ENCODE data around the gene GAREM1. TPM values are rescaled to one million over a fixed set of nuclear protein-coding genes. Genes with fewer than 3 reads are reported as not detected.

GAREM1 gene
- total RNA-seq, 1 donor from 2014 or later = 8.7 TPM

DNA sequence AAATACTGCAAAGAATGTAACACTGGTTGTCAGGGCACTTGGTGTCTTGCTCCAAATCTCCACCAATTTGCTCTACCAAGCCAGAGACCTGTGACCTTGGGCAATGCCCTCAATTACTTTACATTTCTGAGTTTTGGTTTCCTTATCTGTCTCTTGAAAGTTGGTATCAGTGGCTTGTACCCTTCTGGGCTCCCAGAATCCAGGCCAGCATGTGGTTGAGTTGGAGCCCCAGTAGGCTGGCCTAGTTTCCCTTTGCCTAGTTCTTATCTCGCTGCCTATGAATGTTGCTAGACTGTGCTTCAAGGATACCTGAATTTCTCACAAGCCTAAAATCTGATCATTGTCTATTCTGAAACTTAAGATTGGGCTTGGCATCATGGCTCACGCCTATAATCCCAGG lies 254.3 kb downstream of the GAREM1 start:
- Mint-ChIP-seq H3K27ac (ENCODE audit: unreplicated experiment) (no peak overlapping the region), H3K36me3 (ENCODE audit: unreplicated experiment) (no peaks in the 10 kb centered on the region), H3K9me3 (ENCODE audit: unreplicated experiment) (no peaks in the 10 kb centered on the region), H3K4me1 (ENCODE audit: low read depth, unreplicated experiment) (no peaks in the 10 kb centered on the region), H3K4me3 (ENCODE audit: unreplicated experiment) (no peak overlapping the region), H3K27me3 (ENCODE audit: unreplicated experiment) (peaks cover 2% of the 10 kb centered on the region)
- TF ChIP-seq, protein P1, sequence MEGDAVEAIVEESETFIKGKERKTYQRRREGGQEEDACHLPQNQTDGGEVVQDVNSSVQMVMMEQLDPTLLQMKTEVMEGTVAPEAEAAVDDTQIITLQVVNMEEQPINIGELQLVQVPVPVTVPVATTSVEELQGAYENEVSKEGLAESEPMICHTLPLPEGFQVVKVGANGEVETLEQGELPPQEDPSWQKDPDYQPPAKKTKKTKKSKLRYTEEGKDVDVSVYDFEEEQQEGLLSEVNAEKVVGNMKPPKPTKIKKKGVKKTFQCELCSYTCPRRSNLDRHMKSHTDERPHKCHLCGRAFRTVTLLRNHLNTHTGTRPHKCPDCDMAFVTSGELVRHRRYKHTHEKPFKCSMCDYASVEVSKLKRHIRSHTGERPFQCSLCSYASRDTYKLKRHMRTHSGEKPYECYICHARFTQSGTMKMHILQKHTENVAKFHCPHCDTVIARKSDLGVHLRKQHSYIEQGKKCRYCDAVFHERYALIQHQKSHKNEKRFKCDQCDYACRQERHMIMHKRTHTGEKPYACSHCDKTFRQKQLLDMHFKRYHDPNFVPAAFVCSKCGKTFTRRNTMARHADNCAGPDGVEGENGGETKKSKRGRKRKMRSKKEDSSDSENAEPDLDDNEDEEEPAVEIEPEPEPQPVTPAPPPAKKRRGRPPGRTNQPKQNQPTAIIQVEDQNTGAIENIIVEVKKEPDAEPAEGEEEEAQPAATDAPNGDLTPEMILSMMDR (IDR thresholded peaks at IDR 0.05; ENCODE audit: partially characterized antibody, unreplicated experiment) = no peak
- DNase-seq = no peak

DNA sequence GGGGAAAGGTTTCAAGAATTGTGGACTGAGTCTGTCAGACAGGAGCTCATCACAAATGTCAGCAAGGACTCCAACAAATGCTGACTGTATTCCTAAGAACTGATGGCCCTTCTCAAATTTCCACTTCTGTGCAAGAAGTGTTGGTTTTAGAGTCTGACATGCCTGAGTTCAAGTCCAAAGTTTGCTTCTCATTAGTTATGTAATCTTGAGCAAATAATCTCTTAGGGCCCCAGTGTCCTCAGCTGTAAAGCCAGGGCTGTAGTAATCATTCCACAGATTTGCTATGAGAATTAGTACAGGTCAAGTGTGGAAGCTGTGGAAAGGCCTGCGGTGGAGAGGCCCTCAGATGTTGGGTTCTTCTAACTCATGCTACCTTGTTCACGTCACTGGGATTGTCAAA lies 257.0 kb downstream of the GAREM1 start:
- Mint-ChIP-seq H3K4me1 (ENCODE audit: low read depth, unreplicated experiment) (no peaks in the 10 kb centered on the region), H3K4me3 (ENCODE audit: unreplicated experiment) (no peak overlapping the region), H3K36me3 (ENCODE audit: unreplicated experiment) (no peaks in the 10 kb centered on the region), H3K27ac (ENCODE audit: unreplicated experiment) (no peak overlapping the region), H3K27me3 (ENCODE audit: unreplicated experiment) (peaks cover 2% of the 10 kb centered on the region), H3K9me3 (ENCODE audit: unreplicated experiment) (peaks cover 1% of the 10 kb centered on the region)
- no peak for DNase-seq
- TF ChIP-seq, protein P1 (IDR thresholded peaks at IDR 0.05; ENCODE audit: partially characterized antibody, unreplicated experiment) = no peak

All from glutamatergic neuron (in vitro differentiated cells).